ENCODE measurements around the gene ATP5ME. TPM values are rescaled to one million over a fixed set of nuclear protein-coding genes. Genes with fewer than 3 reads are reported as not detected.

ATP5ME gene
- total RNA-seq, 1 experiment from 2014 or later = 425 TPM

GRCh38 chr4:654503-654845 lies 19.6 kb downstream of the ATP5ME start:
- Histone ChIP-seq H3T11ph (ENCODE audit: low read length) (no peak overlapping the region), H2AFZ (ENCODE audit: low read length) (no peak overlapping the region), H3K4me2 (ENCODE audit: insufficient read depth, insufficient read length, low read length) (no peak overlapping the region), H3K27ac (ENCODE audit: insufficient read length, low read depth, low read length) (no peak overlapping the region), H2BK12ac (ENCODE audit: insufficient read length, low read depth, low read length) (no peak overlapping the region), H3K14ac (ENCODE audit: insufficient read depth, low read length) (no peak overlapping the region; the same call in 1 of the 2 replicates), H2BK15ac (ENCODE audit: low read depth, low read length) (no peak overlapping the region), H2BK20ac (ENCODE audit: low read depth, low read length, poor library complexity, severe bottlenecking) (no peak overlapping the region), H2BK120ac (ENCODE audit: low read depth, low read length, poor library complexity, severe bottlenecking) (no peak overlapping the region), H4K91ac (ENCODE audit: insufficient read length, low read depth, low read length) (no peak overlapping the region), H3K4me1 (ENCODE audit: insufficient read depth, low read length) (no peaks in the 10 kb centered on the region), H3K23me2 (ENCODE audit: insufficient read length, low read depth, low read length, poor library complexity, severe bottlenecking) (no peaks in the 10 kb centered on the region), H2AK5ac (ENCODE audit: insufficient read length, low read length) (no peak overlapping the region), H3K79me1 (ENCODE audit: insufficient read depth, low read depth, low read length, poor library complexity, severe bottlenecking) (no peaks in the 10 kb centered on the region), H4K5ac (ENCODE audit: insufficient read length, low read depth, low read length) (no peak overlapping the region), H3K4ac (ENCODE audit: low read depth, low read length) (no peak overlapping the region), H3K56ac (ENCODE audit: insufficient read length, low read depth, low read length) (no peak overlapping the region), H3K9ac (ENCODE audit: extremely low read depth, insufficient read length, low read length) (no peak overlapping the region), H3K27me3 (ENCODE audit: insufficient read depth, low read length) (no peaks in the 10 kb centered on the region), H3K23ac (ENCODE audit: insufficient read length, low read depth, low read length) (no peak overlapping the region), H4K20me1 (ENCODE audit: control insufficient read depth, insufficient read depth, insufficient read length) (no peaks in the 10 kb centered on the region), H2BK5ac (ENCODE audit: insufficient read length, low read length) (no peak overlapping the region), H3K9me3 (ENCODE audit: control insufficient read depth, low read depth, low read length) (no peaks in the 10 kb centered on the region), H4K8ac (replicated peaks; ENCODE audit: insufficient read length, low read depth, low read length) (no peak overlapping the region), H3K79me2 (ENCODE audit: insufficient read depth, low read length) (no peaks in the 10 kb centered on the region), H3K18ac (ENCODE audit: insufficient read length, low read depth, low read length) (no peak overlapping the region)
- H3K4me1 Mint-ChIP-seq = peaks cover 0 to 6% of the 10 kb centered on the region in 2 experiments; a peak in 2 of 4 replicates
- no peak for DNase-seq
- no peaks in the 10 kb centered on the region; the same call in none of the 2 replicates for H3K27me3 Mint-ChIP-seq (ENCODE audit: low read depth)
- H3K36me3 Mint-ChIP-seq (ENCODE audit: insufficient read depth in 1 of 3, low read depth in 3 of 3) = no peaks in the 10 kb centered on the region; a peak in 1 of 7 replicates
- no peak overlapping the region for H3K27ac Mint-ChIP-seq
- TF ChIP-seq CTCF (conservative IDR thresholded peaks at IDR 0.05) = no peak
- no peak overlapping the region for H3K4me3 Mint-ChIP-seq
- no peaks in the 10 kb centered on the region; a peak in 1 of 5 replicates for H3K9me3 Mint-ChIP-seq
- WGBS (ENCODE audit: extremely low coverage, insufficient read length, low lambda C conversion rate) = no CpG with 5 or more reads among the region's 17 CpGs

Data from H9 (cell line).